ENCODE measurements around the gene DIRAS3.

Gene DIRAS3

DNA sequence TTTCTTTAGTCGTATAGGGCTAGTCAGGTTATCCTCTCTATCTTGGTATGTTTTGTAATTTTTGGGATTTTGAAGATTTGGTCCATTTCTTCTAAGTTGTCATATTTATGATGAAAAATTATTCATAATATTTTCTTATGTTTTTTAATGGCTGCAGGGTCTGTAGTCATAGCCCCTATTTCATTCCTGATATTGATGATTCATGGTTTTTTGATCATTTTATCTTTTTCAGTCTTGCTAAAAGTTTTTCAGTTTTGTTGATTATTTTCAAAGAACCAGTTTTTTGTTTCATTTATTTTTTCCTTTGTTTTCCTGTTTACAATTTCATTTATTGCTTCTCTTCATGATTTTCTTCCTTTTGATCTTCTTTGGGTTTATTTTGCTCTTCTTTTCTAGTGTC lies 50.2 kb downstream of the DIRAS3 start:
- DNase-seq, result no peak
- H3K4me1 Mint-ChIP-seq, result no peaks in the 10 kb centered on the region
- no peak overlapping the region for H3K4me3 Mint-ChIP-seq
- H3K27me3 Mint-ChIP-seq, result no peaks in the 10 kb centered on the region
- peaks cover 22 to 23% of the 10 kb centered on the region in 2 donors for H3K9me3 Mint-ChIP-seq
- no peak for ATAC-seq
- H3K27ac Mint-ChIP-seq, result no peak overlapping the region

DNA sequence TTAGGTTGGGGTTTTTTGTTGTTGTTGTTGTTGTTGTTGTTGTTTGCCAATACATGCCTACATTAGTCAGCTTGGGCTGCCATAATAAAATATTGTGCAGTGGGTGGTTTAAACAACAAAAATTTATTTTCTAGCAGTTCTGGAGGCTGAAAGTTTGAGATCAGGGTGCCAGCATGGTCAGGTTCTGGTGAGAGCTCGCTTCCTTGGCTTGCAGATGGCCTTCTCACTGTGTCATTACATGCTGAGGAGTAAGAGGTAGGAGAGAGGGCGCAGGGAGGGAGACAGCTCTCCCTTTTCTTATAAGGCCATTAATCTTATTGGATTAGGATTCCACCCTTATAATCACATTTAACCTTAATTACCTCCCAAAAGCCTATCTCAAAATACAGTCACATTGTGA lies 52.7 kb downstream of the DIRAS3 start:
- Mint-ChIP-seq H3K4me1 (no peaks in the 10 kb centered on the region), H3K27me3 (no peaks in the 10 kb centered on the region)
- no peak for ATAC-seq

More for the DNA sequence above, 52.7 kb downstream of the DIRAS3 start:
- Mint-ChIP-seq H3K27ac (no peak overlapping the region), H3K4me3 (no peak overlapping the region), H3K9me3 (peaks cover 22 to 28% of the 10 kb centered on the region in 2 donors)
- no peak for DNase-seq

All from stimulated activated naive CD8-positive, alpha-beta T cell treated with anti-CD3 and anti-CD28 coated beads, Interleukin-15, amount 100 ng/mL, for 72 hours (primary cell).